Ovary (tissue), 9 donors: Measurements from ENCODE around the gene FKBP1B. TPM values are rescaled to one million over a fixed set of nuclear protein-coding genes. Genes with fewer than 3 reads are reported as not detected.

Experiments used
- DNase-seq, 5 donors: peaks; one replicate each; pipeline ENCODE4 v3.0.0-alpha.2; 2019 to 2020
- H3K27ac ChIP-seq, 2 donors: fragments of 200-600 bp; one replicate each; pipeline versions ENCODE4 v1.5.1 to v1.8.0; 2019 to 2022
- H3K27me3 ChIP-seq: fragments of 200-600 bp; one replicate; pipeline ENCODE4 v1.8.0; 2022
- H3K36me3 ChIP-seq: fragments of 200-600 bp; sonication (generic); one replicate; pipeline ENCODE4 v1.5.1; 2019
- H3K4me1 ChIP-seq: one replicate; pipeline ENCODE4 v1.8.1; 2013; ENCODE audit warnings: mild to moderate bottlenecking, moderate library complexity; ENCODE audit not compliant: insufficient read depth
- H3K4me3 ChIP-seq: fragments of 200-600 bp; sonication (generic); one replicate; pipeline ENCODE4 v1.5.1; 2017
- H3K9me3 ChIP-seq, 2 donors: fragments of 200-600 bp in 1 of 2; sonication (generic) in 1 of 2; one replicate each; pipeline versions ENCODE4 v1.5.1 to v1.8.1; 2013 to 2019; ENCODE audit warnings: mild to moderate bottlenecking in 1 of 2, moderate library complexity in 1 of 2
- EP300 ChIP-seq: sonication (generic); formaldehyde crosslinking; IDR thresholded peaks from one replicate; pipeline ENCODE4 v1.6.1; 2017; ENCODE audit warnings: antibody characterized with exemption
- POLR2A ChIP-seq: fragments of 450-650 bp; IDR thresholded peaks from one replicate; pipeline ENCODE4 v1.6.1; 2017; ENCODE audit warnings: antibody characterized with exemption, mild to moderate bottlenecking, moderate library complexity
- WGBS, 3 donors: extraction: QIAGEN DNeasy Blood & Tissue Kit in 1 of 3; methylation state at CpG; one replicate each; pipeline versions ENCODE4 v1.1.5 to v1.1.7; 2013 to 2017; 5-methylcytosine and 5-hydroxymethylcytosine counted together
- intact Hi-C, 4 donors: fragments of 100-400 bp; cut with DNase I; formaldehyde crosslinking; loops; one replicate each; pipeline versions ENCODE4 v1.11.0 to v1.15.1; 2022 to 2023
- polyA plus RNA-seq, 2 donors: library from polyadenylated mRNA; stranded (reverse); fragments of 200-250 nt in 1 of 2; fragments of 350-450 nt in 1 of 2; fragmentation: Illumina TruSeq in 1 of 2; extraction: RNeasy Lipid Tissue Mini Kit (QIAGEN cat#74804) in 1 of 2; gene quantifications; one replicate each; pipeline ENCODE4 v1.2.3, GENCODE V29; 2013 to 2014
- total RNA-seq, 7 donors: library from RNA; depleted of rRNA in 2 of 7; stranded (reverse); fragments of >200 nt in 2 of 7; fragmentation: NEBNext Ultra II Directional in 3 of 7; extraction: Animal tissue kit (Norgen Biotek cat#: 25700) in 3 of 7; gene quantifications; one replicate each; pipeline versions ENCODE4 v1.1.0 to v1.2.4, GENCODE V29; 2016 to 2023
- TF ChIP-seq, protein P1 (sequence below), 3 donors: fragments of 450-650 bp in 2 of 3; fragments of 200-600 bp in 1 of 3; IDR thresholded peaks; one replicate each; pipeline versions ENCODE4 v1.5.1 to v1.8.0; 2016 to 2022; ENCODE audit warnings: antibody characterized with exemption in 3 of 3, mild to moderate bottlenecking in 1 of 3
- donor health status: DM: no; HTN: no; CAD: no; lungs with moderate emphysema.
- donor health status: DM: no; HTN: no; CAD: no.
- donor health status: Bipolar disorder and iron deficiency.
- donor health status: DM: yes; HTN: yes; CAD: no.
- donor health status: DM: no; HTN: no; CAD: no.
- donor health status: DM: yes; HTN: yes; CAD: no.

The FKBP1B gene
- total and polyA plus RNA-seq, 9 donors: 3.9 to 11.0 (median 5.7) TPM

DNA sequence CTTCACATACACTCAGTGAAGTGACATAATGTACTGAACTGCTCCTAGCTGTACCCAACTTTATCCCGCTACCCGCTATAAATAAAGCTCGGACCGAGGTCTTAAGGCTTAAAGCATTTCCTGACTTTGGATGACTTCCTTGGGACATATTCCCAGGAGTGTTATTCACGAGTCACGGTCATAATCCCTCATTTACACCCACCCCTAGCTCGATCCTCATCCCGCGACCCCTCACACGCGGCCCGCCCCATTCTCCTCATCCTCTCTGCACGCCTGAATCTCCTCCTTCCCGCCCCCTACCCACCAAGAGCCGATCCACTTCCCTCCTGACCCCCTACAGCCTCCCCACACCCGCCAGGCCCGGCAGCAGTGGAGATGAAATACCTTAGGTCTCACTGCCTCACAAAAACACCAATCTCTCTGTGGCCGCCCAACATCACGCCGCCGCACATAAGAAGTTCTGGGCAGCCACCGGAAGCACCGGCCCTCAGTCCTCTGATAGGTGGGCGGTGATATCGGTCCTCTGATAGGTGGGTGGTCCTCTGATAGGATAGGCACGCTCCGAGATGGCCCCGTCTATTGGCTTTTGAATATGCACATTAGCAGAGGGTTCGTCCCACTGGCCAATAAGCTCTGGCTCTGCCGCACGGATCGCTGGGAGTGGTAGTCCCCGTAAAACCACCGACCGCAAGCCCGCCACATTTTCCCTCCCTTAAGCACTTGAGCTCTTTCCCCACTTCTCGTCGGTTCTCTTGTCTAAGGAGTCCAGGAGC is 2.4 kb upstream of the FKBP1B start, which contains the start of gene WDCP:
WDCP (minus strand) TSS at position 462 of the 773 bp plus-strand sequence. CDS start 7,897 bp downstream, outside the sequence.
- H3K4me3 ChIP-seq: peak within 1 kb of the TSS; percentile 79
- TF ChIP-seq EP300 (no peak), POLR2A (peak; percentile 40)
- no peak within 1 kb of the TSS for H3K27ac ChIP-seq
- intact Hi-C loops: no loop called here
- DNase-seq: peak; percentile 89 to 95 (median 91)
- peaks cover 4% of the 10 kb centered on the region for H3K4me1 ChIP-seq
- 0 to 1% (median 0%) methylated on average over 38 of the region's 38 CpGs for WGBS, 3 donors
- H3K9me3 ChIP-seq: no peaks in the 10 kb centered on the region
- H3K27me3 ChIP-seq: no peaks in the 10 kb centered on the region
- no peaks in the 10 kb centered on the region for H3K36me3 ChIP-seq

DNA sequence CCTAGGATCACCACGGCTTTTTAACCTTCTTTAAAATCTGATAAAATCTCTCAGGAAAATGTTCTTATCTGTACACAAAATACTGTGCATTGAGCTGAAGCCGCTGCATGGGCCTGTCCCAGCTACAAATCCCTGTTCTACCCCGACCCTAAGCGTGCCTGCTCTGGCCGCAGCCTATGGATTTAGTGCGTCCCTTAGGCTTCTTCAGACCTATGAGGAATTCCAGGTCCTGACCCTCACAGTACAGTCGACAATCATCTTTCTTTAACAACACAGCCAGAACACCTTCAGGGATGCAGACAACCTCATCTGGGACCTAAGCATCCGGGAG is 1.9 kb upstream of the FKBP1B start:
- DNase-seq: no peak
- Histone ChIP-seq H3K9me3 (no peaks in the 10 kb centered on the region), H3K36me3 (no peaks in the 10 kb centered on the region), H3K4me1 (peaks cover 4% of the 10 kb centered on the region), H3K27ac (no peak overlapping the region), H3K27me3 (no peaks in the 10 kb centered on the region), H3K4me3 (no peak overlapping the region)
- TF ChIP-seq EP300 (no peak), POLR2A (no peak)
- TF ChIP-seq, protein P1, sequence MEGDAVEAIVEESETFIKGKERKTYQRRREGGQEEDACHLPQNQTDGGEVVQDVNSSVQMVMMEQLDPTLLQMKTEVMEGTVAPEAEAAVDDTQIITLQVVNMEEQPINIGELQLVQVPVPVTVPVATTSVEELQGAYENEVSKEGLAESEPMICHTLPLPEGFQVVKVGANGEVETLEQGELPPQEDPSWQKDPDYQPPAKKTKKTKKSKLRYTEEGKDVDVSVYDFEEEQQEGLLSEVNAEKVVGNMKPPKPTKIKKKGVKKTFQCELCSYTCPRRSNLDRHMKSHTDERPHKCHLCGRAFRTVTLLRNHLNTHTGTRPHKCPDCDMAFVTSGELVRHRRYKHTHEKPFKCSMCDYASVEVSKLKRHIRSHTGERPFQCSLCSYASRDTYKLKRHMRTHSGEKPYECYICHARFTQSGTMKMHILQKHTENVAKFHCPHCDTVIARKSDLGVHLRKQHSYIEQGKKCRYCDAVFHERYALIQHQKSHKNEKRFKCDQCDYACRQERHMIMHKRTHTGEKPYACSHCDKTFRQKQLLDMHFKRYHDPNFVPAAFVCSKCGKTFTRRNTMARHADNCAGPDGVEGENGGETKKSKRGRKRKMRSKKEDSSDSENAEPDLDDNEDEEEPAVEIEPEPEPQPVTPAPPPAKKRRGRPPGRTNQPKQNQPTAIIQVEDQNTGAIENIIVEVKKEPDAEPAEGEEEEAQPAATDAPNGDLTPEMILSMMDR (IDR thresholded peaks at IDR 0.05): no peak
- WGBS, 3 donors: 36 to 40% (median 38%) methylated on average over 8 of the region's 8 CpGs
- intact Hi-C loops: no loop called here

GRCh38 chr2:24048769-24049484 is 614 bp upstream of the FKBP1B start:
- peaks cover 4% of the 10 kb centered on the region for H3K4me1 ChIP-seq
- H3K9me3 ChIP-seq: no peaks in the 10 kb centered on the region
- H3K4me3 ChIP-seq: peak overlapping the region; percentile 76
- TF ChIP-seq EP300 (no peak), POLR2A (no peak)
- TF ChIP-seq, protein P1 (IDR thresholded peaks at IDR 0.05): no peak
- H3K36me3 ChIP-seq: no peaks in the 10 kb centered on the region
- H3K27me3 ChIP-seq: no peaks in the 10 kb centered on the region
- no peak for DNase-seq
- intact Hi-C loops: no loop called here
- no peak overlapping the region for H3K27ac ChIP-seq
- 15 to 25% (median 21%) methylated on average over 23 of the region's 23 CpGs for WGBS, 3 donors

DNA sequence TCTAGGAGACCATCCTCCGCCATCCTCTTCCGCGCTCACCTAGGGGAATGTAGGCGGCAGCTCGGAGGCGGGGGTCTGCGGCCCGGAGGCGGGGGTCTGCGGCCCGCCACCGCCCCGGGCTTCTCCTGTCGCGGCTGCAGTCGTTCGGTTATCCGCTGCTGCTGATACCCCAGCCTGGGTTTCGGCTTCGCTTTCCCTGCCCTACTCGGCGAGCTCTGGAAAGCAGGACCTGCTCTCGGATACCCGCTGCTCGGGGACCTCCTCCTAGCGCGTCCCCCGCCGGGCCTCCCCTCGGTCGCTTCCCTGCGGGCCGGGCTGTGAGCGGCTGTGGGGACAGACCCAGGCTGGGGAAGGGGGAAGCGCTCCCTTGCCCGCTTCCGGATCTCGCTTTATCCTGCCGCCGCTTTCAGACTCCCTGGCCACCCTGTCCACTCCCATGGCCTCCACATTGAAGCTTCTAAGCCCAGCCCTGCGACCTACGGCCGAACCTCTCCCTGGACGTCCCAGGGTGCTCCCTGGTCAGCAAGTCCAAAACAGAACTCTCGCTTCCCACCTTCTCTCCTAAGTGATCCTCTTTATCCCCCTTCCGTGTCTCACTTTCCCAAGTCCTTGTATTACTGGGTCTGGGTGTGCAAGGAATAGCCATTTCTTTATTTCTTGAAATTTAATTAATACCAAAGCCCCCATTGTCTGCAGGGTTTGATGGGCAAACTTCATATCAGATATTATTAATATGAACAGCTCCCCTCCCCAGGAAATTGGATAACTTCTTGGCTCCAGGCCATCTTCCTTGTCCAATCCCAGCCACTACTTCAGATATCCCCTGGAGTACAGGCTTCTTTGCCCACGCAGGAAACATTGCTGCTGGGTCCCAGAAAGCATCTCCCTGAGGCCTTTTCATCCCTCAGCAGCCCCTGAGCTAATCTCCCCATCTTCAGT is 769 bp downstream of the FKBP1B start:
- peaks cover 4% of the 10 kb centered on the region for H3K4me1 ChIP-seq
- peak overlapping the region; percentile 31 to 46 for H3K27ac ChIP-seq
- TF ChIP-seq, protein P1 (IDR thresholded peaks at IDR 0.05): no peak
- TF ChIP-seq POLR2A (no peak), EP300 (no peak)
- intact Hi-C loops: no loop called here
- 2 to 5% (median 4%) methylated on average over 32 to 47 of the region's 47 CpGs for WGBS, 3 donors
- no peaks in the 10 kb centered on the region for H3K36me3 ChIP-seq
- no peaks in the 10 kb centered on the region for H3K9me3 ChIP-seq
- DNase-seq: peak; percentile 23 to 51 (median 39)
- peak overlapping the region; percentile 76 for H3K4me3 ChIP-seq
- no peaks in the 10 kb centered on the region for H3K27me3 ChIP-seq
